NCI-H82 treated with DMSO at 0.1 percent for 48 hours (cell line): ENCODE results near the gene SFTA2.
"Not testable (repeated sequence)": the region's sequence is repeated elsewhere in the genome, so short reads cannot be mapped to it uniquely, and the experiment has no call there.

Source experiments
- DNase-seq: peaks from one replicate; lab custom pipeline; 2025; ENCODE audit not compliant: unreplicated experiment; lab: John Stamatoyannopoulos, UW

Gene SFTA2

DNA sequence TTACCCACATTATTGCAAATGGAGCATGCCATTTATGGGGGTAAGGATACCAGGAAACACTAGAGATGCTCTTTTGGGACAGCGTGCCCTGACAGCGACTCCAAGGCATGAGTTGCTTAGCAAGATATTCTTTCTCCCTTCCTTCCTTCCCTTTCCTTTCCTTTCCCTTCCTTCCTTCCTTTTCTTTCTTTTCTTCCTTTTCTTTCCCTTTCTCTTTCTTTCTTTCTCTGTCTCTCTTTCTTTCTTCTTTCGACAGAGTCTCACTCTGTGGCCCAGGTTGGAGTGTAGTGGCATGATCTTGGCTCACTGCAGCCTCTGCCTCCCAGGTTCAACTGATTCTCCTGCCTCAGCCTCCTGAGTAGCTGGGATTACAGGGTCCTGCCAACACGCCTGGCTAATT, 12.1 kb upstream of the SFTA2 start:
- no peak for DNase-seq

DNA sequence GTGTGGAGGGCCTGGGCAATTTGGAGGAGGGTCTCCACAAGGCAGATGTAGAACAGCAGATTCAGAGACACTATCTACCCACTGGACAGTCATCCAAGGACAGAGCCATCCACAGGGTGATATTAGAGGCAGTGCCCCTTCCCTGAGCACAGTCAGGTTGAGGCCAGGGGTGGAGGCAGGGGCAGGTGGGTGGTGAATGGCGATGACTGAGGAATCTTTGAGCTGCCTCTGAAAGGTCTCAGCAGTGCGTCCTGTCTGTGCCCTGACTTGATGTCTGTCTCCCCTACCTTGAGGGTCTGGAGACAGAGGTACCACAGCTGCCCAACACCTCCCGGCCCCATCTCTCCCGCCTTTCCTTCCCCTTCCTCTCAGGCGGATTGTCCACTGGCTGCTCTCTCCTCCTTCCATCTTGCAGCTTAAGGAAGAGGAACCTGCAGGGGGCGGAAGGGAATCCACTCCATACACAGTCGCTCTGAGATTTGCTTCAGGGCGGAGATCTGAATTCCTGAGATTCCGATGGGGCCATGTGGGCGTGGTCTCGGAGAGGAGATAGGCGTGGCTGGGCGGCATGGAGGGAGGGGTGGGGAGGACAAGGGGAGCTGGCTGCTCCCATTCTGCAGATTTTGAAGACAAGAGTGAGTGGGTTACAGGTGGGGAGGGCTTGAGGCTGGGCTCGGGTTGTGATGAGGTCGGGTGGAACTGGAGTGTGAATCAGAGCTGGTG, 10.5 kb upstream of the SFTA2 start:
- peak; percentile 34 for DNase-seq

DNA sequence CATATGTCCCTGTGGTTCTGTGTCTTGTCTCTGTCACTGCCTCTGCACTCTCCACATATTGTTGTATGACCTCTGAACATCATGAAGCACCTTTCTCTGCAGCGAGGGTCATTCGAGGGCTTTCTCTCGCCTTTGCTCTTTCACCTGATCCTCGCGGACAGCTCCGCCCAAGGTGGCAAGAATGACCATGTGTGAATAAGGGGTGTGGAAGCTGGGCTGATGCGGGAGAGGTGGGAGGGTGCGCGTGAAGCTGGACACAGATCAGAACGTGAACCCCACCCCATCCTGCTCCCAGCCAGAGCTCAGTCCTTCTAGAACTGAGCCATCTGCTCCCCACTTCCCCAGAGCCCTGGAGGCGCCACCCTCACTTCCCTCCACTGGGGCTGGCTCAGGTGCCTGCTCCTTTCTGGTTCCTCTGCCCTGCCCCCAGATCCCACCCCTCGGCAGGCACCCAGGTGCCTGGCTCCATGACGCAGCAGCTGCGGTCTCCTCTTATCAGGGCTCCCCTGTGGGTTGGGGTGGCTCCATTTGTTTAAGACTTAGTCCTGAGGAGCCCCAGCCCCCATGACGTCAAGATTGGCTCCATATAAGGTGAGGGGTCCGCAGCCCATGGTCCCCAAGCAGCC, 8.5 kb upstream of the SFTA2 start, which contains the start of gene MUCL3:
Gene MUCL3, plus strand, starts transcription at position 613 of the 626 bp plus-strand sequence. CDS start 27 bp downstream, outside the sequence.
- no peak for DNase-seq

DNA sequence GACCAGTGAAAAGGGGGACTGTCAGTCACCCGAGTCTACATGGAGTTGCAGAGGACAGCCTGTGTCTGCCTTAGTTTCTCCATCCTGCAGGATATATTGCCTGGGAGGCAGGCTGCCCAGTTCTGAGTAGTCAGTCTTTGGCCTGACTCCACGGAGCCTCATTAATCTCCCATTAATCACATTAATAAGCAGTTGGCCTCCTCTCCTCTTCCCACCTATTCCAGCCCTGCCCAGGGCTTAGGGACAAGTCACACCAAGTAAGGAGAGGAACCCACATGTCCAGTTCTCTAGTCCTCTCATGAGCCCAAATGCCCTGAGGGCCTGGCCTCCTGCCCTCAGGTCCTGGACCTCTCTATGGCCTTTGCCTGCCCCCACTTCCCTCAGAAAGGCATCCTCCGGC, 7.5 kb upstream of the SFTA2 start:
- no peak for DNase-seq

DNA sequence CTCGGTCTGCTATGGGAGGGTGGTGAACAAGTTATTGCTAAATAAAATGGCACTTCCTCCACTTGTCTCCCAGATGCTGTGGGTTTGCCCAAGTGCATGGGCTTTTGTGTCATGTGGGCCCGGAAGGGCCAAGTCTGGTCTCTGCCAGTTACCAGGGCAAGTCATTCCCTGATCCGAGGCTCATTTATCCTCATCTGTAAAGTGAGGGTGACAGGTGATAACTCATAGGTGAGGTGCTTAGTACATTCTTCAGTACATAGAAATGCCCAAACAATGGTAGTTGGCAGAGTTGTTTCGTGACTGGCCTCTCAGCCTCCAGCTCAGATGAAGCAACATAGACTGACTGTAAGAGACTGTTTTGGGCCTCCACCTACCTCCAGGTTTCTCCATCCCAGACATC, 6.8 kb upstream of the SFTA2 start:
- no peak for DNase-seq

DNA sequence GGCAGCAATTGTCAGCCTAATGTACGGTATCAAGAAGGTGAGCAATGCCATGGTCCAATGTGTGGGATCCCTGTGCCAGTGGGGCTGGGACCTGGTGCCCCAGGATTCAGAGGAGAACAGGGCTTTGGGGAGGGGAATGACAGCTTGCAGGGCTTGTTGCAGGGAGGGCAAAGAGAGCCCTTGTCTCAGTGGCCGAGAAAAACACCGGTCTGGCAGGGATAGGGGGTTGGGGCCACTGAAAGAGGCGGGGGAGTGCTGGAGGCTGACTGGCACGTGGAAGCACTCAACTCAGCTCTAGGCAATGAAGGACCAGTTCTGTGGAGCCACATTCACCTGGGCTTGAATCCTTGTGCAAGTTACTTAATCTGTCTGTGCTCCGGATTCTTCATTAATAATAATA, 5.3 kb upstream of the SFTA2 start:
- DNase-seq, result no peak

DNA sequence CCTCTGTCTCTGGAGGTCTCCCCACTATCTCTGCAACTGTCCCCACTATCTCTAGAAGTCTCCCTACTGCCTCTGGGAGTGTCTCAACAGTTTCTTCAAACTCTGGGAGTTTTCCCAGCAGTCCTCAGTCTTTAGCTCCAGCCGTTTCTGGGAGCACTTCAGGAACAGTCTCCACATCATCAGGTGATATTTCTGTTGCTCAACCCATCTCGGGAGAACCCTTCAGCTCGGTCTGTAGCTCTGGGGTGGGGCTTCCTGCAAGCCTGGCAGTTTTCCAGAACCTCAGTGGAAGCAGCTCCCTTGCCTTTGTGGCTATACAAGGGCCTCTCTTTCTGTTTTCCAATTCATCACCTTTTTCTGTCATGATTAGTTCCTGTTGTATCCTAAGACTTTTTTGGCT, 3.0 kb upstream of the SFTA2 start:
- no peak for DNase-seq

DNA sequence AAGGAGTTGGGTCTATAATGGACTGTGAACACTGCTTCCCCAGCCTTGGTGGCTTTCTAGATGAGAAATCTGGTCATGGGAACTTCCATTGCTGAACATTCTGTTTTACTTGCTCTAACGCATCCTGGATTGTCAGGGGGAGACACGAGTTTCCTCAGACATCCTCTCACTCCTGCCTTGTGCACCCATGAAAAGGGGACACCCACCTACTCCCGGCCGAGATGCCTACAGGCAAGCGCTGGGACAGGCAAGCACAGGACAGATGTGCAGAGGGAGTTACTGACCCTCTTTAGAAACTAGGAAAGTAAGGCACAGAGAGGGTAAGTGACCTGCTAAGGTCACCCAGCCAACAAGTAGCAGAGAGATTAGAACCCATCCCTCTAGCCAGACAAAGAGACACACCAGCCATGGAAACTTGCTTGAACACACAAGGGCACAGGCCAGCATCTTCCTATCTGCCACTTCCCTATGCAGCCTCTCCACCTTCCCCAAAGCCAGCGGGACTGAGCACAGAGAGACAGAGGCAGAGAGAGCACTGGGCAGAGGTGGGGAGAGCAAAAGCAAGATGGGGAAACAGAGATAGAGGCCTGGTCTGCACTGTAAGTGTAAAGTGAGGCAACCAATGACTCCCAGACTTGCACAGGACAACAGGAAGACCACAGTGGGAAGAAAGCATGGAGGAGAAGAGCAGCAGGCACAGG, 845 bp upstream of the SFTA2 start:
- DNase-seq, result no peak

DNA sequence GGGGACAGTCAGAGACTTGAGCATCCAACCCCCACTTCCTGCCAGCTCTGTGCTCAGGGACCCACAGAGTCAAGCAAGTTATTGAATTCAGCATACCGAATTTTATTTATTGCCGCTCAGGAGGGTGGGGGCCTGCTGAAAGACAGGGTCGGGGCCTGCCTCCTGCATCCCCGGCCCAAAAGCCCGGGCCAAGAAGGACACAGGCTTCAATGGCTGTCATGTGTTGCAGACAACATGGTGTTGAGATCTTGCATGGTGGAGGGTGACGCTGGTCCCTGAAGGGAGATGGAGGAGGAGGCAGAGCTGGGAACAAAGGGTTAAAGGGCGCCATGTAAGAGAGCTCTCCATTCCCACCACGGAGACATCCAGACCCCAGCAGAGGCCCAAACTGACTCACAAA, 698 bp downstream of the SFTA2 start:
- no peak for DNase-seq

DNA sequence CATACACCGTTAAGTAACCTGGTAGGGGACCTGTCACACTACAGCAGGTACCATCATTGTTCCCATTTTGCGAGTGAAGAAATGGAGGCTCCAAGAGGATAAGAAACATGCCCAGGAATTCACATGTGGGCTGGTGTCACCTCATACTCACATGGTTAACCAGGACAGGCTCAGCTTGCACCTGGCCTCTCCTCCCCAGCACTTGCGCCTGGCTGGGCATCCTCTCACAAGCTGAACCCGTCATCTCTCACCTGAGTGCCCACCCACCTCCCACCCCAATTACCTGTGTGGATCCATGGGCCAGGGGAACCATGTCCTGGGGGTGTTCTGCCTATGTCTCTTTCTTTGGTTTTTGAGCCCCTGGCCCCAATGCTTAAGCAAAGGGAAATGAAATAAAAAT, 1.5 kb downstream of the SFTA2 start:
- no peak for DNase-seq

DNA sequence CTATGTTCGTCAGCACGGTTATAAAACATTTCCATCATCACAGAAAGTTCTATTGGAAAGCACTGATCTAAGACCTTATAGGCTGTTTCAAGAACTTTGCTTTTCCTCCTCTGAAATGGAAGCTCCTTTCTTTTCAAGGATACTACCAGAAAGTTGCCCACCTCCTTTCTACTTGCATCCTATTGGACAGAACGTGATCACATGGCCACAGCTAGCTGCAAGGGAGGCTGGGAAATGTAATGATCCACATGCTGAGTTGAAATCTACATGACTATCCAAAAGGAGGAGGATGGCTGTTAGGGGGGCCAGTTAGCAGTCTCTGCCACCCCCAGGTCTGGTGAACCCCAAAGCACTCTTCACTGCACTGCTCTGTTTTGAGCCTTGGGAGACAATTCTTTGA, 3.3 kb downstream of the SFTA2 start:
- no peak for DNase-seq

DNA sequence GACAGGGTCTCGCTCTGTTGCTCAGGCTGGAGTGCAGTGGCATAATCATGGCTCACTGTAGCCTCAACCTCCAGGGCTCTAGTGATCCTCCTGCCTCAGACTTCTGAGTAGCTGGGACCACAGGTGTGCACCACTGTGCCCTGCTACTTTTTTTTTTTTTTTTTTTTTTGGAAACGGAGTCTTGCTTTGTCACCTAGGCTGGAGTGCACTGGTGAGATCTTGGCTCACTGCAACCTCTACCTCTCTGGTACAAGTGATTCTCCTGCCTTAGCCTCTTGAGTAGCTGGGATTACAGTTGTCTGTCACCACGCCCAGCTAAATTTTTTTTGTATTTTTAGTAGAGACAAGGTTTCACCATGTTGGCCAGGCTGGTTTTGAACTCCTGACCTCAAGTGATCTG, 4.9 kb downstream of the SFTA2 start:
- not testable (repeated sequence) for DNase-seq

DNA sequence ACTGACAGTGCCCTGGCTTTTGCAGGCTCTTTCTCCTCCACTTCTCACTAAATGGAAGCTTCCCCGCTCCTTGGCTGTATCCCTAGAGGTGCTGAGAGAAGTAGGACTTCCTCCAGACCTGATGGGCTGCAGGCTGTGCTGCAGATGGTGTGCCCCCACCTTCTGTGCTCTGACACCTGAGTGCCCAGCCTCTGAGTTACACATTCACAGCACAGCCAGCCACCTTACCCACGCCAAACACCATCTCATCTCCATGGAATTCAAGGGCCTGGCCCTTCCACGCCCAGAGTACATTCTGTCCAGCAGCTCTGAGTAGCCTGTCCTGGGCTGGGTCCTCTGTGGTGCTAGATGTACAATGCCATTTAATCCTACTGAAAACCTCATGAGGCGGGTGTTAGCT, 5.3 kb downstream of the SFTA2 start:
- DNase-seq, result no peak

DNA sequence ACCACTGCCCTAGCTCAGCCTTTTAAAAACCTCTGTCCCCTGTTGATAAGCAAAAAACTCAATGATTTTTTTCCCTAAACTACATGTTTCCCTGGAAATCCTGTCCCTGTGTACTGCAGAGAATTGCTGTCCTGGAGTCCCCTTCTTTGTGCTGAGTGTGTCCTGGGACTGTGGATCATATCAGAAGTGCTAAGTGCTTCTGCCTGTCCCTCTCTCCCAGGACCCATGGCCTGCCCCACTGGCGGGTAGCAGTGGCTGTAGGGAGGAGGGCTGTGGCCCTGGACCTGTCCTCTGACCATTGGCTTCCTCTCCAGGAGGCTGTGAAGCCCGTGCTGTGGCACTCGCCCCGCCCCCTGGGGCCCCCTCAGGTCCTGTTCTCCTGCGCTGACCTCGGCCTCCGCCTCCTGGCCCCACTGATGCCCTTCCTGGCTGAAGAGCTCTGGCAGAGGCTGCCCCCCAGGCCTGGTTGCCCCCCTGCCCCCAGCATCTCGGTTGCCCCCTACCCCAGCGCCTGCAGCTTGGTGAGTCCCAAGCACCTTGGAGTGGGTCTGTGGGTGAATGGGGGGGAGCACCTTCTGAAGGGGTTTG, 7.8 kb downstream of the SFTA2 start:
- DNase-seq, result not testable (repeated sequence)

DNA sequence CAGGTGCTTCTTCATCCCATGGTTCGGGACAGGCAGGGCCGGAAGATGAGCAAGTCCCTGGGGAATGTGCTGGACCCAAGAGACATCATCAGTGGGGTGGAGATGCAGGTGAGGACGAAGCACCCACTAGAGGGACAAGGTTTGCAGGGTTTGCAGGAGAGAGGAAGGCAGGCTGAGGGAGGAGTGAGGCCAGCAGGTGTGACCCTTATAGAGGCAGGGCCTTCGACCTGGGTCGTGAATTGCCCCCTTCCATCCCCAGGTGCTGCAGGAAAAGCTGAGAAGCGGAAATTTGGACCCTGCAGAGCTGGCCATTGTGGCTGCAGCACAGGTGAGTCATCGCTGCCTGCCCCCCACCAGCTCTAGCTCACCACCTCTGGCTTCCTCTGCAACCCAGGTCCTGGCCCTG, 9.5 kb downstream of the SFTA2 start:
- no peak for DNase-seq

DNA sequence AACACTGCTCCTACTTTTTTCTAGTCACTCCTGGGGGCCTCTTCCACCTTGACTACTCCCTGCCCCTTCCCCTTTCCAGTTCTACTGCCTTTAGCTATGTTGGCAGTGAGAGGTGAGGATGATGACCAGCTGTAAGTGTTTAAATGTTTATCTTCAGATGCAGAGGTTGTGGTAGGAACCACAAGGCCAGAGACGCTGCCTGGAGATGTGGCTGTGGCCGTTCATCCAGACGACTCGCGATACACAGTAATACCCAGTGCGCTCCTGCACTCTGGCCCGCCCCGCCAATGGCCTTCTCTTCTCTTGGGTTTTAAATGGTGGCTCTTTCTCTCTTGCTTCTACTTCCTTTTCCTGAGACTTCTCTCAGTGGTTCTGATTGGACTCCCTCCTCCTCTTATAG, 13.3 kb downstream of the SFTA2 start:
- DNase-seq, result no peak

DNA sequence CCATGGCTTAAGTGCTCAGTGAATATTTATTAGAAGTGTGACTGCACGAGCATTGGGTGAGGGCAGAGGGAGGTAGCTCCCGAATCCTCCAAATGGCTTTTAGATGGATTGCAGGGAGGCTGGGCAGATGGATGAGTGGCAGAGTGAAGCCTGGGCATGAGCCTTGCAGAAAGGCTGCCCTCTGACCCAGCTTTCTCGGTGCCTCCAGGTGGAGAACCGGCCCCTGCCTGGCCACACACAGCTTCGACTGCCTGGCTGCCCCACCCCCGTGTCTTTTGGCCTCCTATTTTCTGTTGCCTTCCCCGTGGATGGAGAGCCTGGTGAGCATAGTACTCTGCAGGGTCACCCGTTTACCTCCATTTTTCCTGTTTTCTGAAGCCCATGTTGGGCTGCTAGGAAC, 14.5 kb downstream of the SFTA2 start:
- DNase-seq, result no peak

DNA sequence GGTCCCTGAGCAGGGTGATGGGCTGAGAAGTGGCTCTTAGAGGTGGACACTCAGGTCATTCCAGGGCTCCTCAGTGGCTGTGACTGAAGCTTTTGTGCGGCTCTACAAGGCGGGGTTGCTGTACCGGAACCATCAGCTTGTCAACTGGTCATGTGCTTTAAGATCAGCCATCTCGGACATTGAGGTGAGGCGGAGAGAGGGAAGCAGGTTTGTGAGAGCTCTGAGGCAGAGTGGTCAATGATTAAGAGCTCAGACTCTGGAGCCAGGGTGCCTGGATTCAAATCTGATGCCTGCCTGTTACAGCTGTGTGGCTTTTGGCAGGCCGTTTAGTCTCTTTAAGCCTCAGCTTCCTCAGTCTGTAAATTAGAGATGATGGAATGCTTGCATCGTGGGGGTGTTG, 14.9 kb downstream of the SFTA2 start:
- DNase-seq, result no peak

DNA sequence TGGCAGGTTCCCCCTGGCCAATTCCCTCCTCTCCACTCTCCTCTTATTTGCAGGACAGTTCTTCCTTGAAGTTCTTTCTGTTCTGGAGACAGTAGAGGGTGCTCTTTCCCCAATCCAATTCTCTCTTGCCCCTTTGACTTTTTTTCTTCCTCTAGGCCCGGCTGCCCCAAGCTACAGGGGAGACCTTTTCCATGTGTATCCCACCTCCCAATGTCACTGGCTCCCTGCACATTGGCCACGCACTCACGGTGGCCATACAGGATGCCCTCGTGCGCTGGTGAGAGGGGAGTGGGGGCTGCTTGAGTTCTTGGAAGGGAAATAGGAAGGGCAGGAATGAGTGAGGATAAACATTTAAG, 16.4 kb downstream of the SFTA2 start:
- peak; percentile 18 for DNase-seq

DNA sequence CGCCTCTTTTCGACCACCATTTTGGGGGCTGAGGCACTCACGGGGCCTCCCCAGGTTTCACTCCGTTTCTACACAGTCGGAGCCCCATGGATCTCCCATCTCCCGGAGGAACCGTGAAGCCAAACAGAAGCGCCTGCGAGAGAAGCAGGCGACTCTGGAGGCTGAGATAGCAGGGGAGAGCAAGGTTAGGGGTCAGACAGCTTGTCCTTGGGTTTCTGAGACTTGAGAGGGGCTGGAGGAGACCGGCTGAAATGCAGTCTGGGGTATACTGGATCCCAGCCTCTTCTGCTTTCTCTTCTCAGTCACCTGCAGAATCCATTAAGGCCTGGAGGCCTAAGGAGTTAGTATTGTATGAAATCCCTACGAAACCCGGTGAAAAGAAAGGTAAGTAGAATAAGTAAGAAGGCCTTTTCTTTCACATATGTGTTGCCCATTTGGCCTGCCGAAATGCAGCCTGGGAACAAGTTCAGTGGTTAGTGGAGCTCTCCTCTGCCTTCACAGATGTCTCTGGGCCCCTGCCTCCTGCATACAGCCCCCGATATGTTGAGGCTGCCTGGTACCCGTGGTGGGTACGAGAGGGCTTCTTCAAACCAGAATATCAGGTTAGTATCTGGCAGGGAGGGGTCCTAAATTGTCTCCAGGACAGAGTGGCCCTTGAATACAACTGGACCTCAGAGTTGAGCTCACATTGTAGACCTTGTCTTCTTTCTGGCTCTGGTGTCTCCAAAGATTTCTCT, 16.9 kb downstream of the SFTA2 start:
- no peak for DNase-seq
